PC-3 (cell line): Measurements from ENCODE around the gene SH3BGR. TPM values are rescaled to one million over a fixed set of nuclear protein-coding genes. Genes with fewer than 3 reads are reported as not detected.
A peak's percentile ranks its signal among the peaks of the same experiment; 100 is the strongest.

ENCODE experiments used
- ATAC-seq: fragments of 200-7000 bp; cut with Tn5 transposase; 2 replicates; pipeline ENCODE4 v1.9.1; 2020; ENCODE audit warnings: mild to moderate bottlenecking, moderate library complexity
- BruUV-seq: library from RNA; stranded (reverse); fragments of 400-500 nt; replicated peaks from 2 replicates; lab custom pipeline; 2021; lab: Mats Ljungman, UMichigan
- CTCF ChIA-PET: fragments of 300-600 bp; sonication (Branson Sonifier 250); formaldehyde crosslinking; loops from one replicate; lab custom pipeline; 2022; ENCODE audit warnings: antibody characterized with exemption; lab: Charles Lee
- POLR2A ChIA-PET: fragments of 300-600 bp; sonication (Branson Sonifier 250); formaldehyde crosslinking; loops from one replicate; lab custom pipeline; 2022; ENCODE audit warnings: antibody characterized with exemption; ENCODE audit not compliant: unreplicated experiment; lab: Charles Lee
- DNase-seq: peaks from one replicate; pipeline ENCODE4 v3.0.0-alpha.2; 2015
- H2AFZ ChIP-seq: fragments of 300-600 bp; sonication (generic); 2 replicates; pipeline ENCODE4 v1.6.0; 2016; ENCODE audit warnings: antibody characterized with exemption, low read length
- H3F3A ChIP-seq: fragments of 300-600 bp; sonication (generic); one replicate; pipeline ENCODE4 v1.6.0; 2017; ENCODE audit warnings: antibody characterized with exemption, low read length, control low read depth, mild to moderate bottlenecking; ENCODE audit not compliant: unreplicated experiment
- H3K27ac ChIP-seq: fragments of 300-600 bp; sonication (generic); 2 replicates; pipeline ENCODE4 v1.5.1; 2016; ENCODE audit warnings: mild to moderate bottlenecking, low read length
- H3K27me3 ChIP-seq: fragments of 300-600 bp; sonication (generic); 2 replicates; pipeline ENCODE4 v1.6.1; 2016; ENCODE audit warnings: low read length, mixed read lengths
- H3K36me3 ChIP-seq: fragments of 300-600 bp; sonication (generic); 2 replicates; pipeline ENCODE4 v1.6.1; 2016; ENCODE audit warnings: low read depth, mixed run types, low read length, mixed read lengths
- H3K4me1 ChIP-seq: fragments of 300-600 bp; sonication (generic); 2 replicates; pipeline ENCODE4 v1.5.1; 2016; ENCODE audit warnings: low read length; ENCODE audit not compliant: insufficient read depth
- H3K4me2 ChIP-seq: fragments of 300-600 bp; sonication (generic); 2 replicates; pipeline ENCODE4 v1.6.0; 2016; ENCODE audit warnings: low read length
- H3K4me3 ChIP-seq: fragments of 300-600 bp; sonication (generic); 2 replicates; pipeline ENCODE4 v1.5.1; 2016; ENCODE audit warnings: mild to moderate bottlenecking, low read length, mixed read lengths
- H3K79me2 ChIP-seq: fragments of 300-600 bp; sonication (generic); 2 replicates; pipeline ENCODE4 v1.6.1; 2017; ENCODE audit warnings: low read length, mixed read lengths
- H3K9ac ChIP-seq: fragments of 300-600 bp; sonication (generic); 2 replicates; pipeline ENCODE4 v1.6.0; 2016; ENCODE audit warnings: mild to moderate bottlenecking, low read length
- H3K9me2 ChIP-seq: fragments of 300-600 bp; sonication (generic); replicated peaks from 2 replicates; pipeline ENCODE4 v1.6.1; 2016; ENCODE audit warnings: mixed run types, low read length, mixed read lengths
- H3K9me3 ChIP-seq: fragments of 300-600 bp; sonication (generic); 2 replicates; pipeline ENCODE4 v1.6.1; 2016; ENCODE audit warnings: low read length, mixed read lengths
- H4K20me1 ChIP-seq: fragments of 300-600 bp; sonication (generic); 2 replicates; pipeline ENCODE4 v1.6.1; 2016; ENCODE audit warnings: low read length, mixed read lengths
- CTCF ChIP-seq: fragments of 300-600 bp; sonication (generic); conservative IDR thresholded peaks from 2 replicates; pipeline ENCODE4 v1.5.1; 2017; ENCODE audit warnings: antibody characterized with exemption, low read depth, mild to moderate bottlenecking, low read length
- EZH2 ChIP-seq: fragments of 300-600 bp; sonication (generic); IDR thresholded peaks from one replicate; pipeline ENCODE4 v1.6.1; 2017; ENCODE audit warnings: antibody characterized with exemption, mild to moderate bottlenecking, low read length; ENCODE audit not compliant: unreplicated experiment
- EZH2phosphoT487 ChIP-seq: fragments of 300-600 bp; sonication (generic); IDR thresholded peaks from 2 replicates; pipeline ENCODE4 v1.6.1; 2018; ENCODE audit warnings: mild to moderate bottlenecking, antibody characterized with exemption, low read length, borderline replicate concordance
- intact Hi-C: fragments of 100-400 bp; cut with micrococcal nuclease; formaldehyde crosslinking; loops from 2 replicates; pipeline ENCODE4 v1.9.0; 2023
- total RNA-seq: library from RNA; depleted of rRNA; stranded (reverse); fragments of >200 nt; gene quantifications from 2 replicates; pipeline ENCODE4 v1.2.3, GENCODE V29; 2014

Gene SH3BGR
- total RNA-seq, 1 experiment from 2014 or later = 1.3 TPM

GRCh38 chr21:39444421-39445180 lies 7.2 kb upstream of the SH3BGR start:
- BruUV-seq = TSS peak; percentile 55

GRCh38 chr21:39445321-39446269 lies 6.2 kb upstream of the SH3BGR start, which contains the start of gene LCA5L:
TSS of gene LCA5L (minus strand) at chr21:39445778. CDS start at chr21:39428493, 17,285 bp downstream.
- intact Hi-C loops = loop anchor here (10.0 kb wide), 1 partner anchor 131 kb away; the partner anchor contains the start of gene BRWD1
- no peaks in the 10 kb centered on the region for H3K27me3 ChIP-seq
- ATAC-seq = peak; percentile 89
- POLR2A ChIA-PET = interaction anchor here (0.6 to 1.4 kb wide), 2 partner anchors 54 to 65 kb away, joined by 3 read pairs; a partner anchor contains a TSS
- 0 out of 2 replicates have a peak, but pooled peaks have one; percentile 16 for TF ChIP-seq CTCF
- no peak for TF ChIP-seq EZH2phosphoT487
- CTCF ChIA-PET = interaction anchor here (1.1 kb wide), 1 partner anchor 72 kb away, joined by 6 read pairs; no protein-coding TSS in a partner anchor
- TSS peak; percentile 89 for BruUV-seq
- H3K9ac ChIP-seq = peak within 1 kb of the TSS; percentile 69
- no peaks in the 10 kb centered on the region for H4K20me1 ChIP-seq
- H2AFZ ChIP-seq = peak within 1 kb of the TSS; percentile 100
- no peaks in the 10 kb centered on the region for H3K36me3 ChIP-seq
- H3K27ac ChIP-seq = peak within 1 kb of the TSS; percentile 31; the same call in 1 of the 2 replicates
- H3K4me2 ChIP-seq = peak within 1 kb of the TSS; percentile 99
- peak within 1 kb of the TSS; percentile 97 for H3K4me3 ChIP-seq
- H3K79me2 ChIP-seq = no peaks in the 10 kb centered on the region
- H3K4me1 ChIP-seq = peaks cover 11% of the 10 kb centered on the region
- no peaks in the 10 kb centered on the region for H3F3A ChIP-seq
- H3K9me2 ChIP-seq = no peaks in the 10 kb centered on the region
- DNase-seq = peak; percentile 95
- no peaks in the 10 kb centered on the region for H3K9me3 ChIP-seq

More at GRCh38 chr21:39444421-39445180, 7.2 kb upstream of the SH3BGR start:
- Histone ChIP-seq H2AFZ (peak overlapping the region; percentile 100), H3K4me3 (peak overlapping the region; percentile 97), H3K9me2 (no peaks in the 10 kb centered on the region), H3K27ac (no peak overlapping the region), H4K20me1 (no peaks in the 10 kb centered on the region), H3K36me3 (no peaks in the 10 kb centered on the region), H3K9ac (peak overlapping the region; percentile 69), H3K9me3 (no peaks in the 10 kb centered on the region), H3K79me2 (no peaks in the 10 kb centered on the region), H3K4me1 (peaks cover 11% of the 10 kb centered on the region), H3K4me2 (peak overlapping the region; percentile 99), H3F3A (no peaks in the 10 kb centered on the region), H3K27me3 (no peaks in the 10 kb centered on the region)
- intact Hi-C loops = loop anchor here (5.0 to 10.0 kb wide), 2 partner anchors 130 to 262 kb away; partner anchors contain the start of genes BRWD1 and PSMG1
- peak; percentile 10 for DNase-seq
- CTCF ChIA-PET = interaction anchor here (0.7 to 1.1 kb wide), 2 partner anchors 17 to 71 kb away, joined by 3 to 6 read pairs; no protein-coding TSS in a partner anchor
- POLR2A ChIA-PET = interaction anchor here (0.6 to 1.4 kb wide), 5 partner anchors 55 to 648 kb away, joined by 3 to 4 read pairs (median 3); a partner anchor contains a TSS
- ATAC-seq = peak; percentile 27
- TF ChIP-seq CTCF (no peak), EZH2phosphoT487 (no peak), EZH2 (no peak)
